ENCODE data around the gene SORBS2. TPM values are rescaled to one million over a fixed set of nuclear protein-coding genes. Genes with fewer than 3 reads are reported as not detected.

Gene SORBS2
- total and polyA plus RNA-seq, 2 experiments from 2014 or later: 0.32 to 1.5 TPM

- Histone ChIP-seq H3K27ac (no peak overlapping the region), H3K36me3 (ENCODE audit: low read depth) (no peaks in the 10 kb centered on the region), H3K4me2 (ENCODE audit: unreplicated experiment) (no peak overlapping the region), H3K4me3 (peak overlapping the region; percentile 39), H3K9me3 (ENCODE audit: low read depth) (no peaks in the 10 kb centered on the region), H3F3A (ENCODE audit: insufficient read depth) (no peaks in the 10 kb centered on the region), H3K27me3 (replicated peaks; ENCODE audit: insufficient read depth) (peaks cover 20% of the 10 kb centered on the region; the same call in 1 of the 2 replicates), H3K79me2 (ENCODE audit: insufficient read depth) (no peaks in the 10 kb centered on the region), H3K4me1 (ENCODE audit: insufficient read depth) (peaks cover 6% of the 10 kb centered on the region; the same call in 1 of the 2 replicates), H3K9ac (no peak overlapping the region), H4K20me1 (ENCODE audit: insufficient read depth) (no peaks in the 10 kb centered on the region), H2AFZ (no peak overlapping the region), H3K9me2 (ENCODE audit: insufficient read depth) (no peaks in the 10 kb centered on the region)
- DNase-seq: peak; percentile 59
- no peak for TF ChIP-seq EZH2 (IDR thresholded peaks at IDR 0.05; ENCODE audit: insufficient read depth, poor library complexity, severe bottlenecking)
- no peak for TF ChIP-seq EZH2phosphoT487 (IDR thresholded peaks at IDR 0.05; ENCODE audit: insufficient read depth, low read depth)
- 6 to 9% methylated on average over 6 of the region's 6 CpGs for WGBS, 2 experiments (ENCODE audit: low coverage in 1 of 2, low lambda C conversion rate in 2 of 2, missing lambda C conversion rate in 2 of 2)
- in situ Hi-C loops (cut with MboI): no loop called here
These were observed 155.5 kb downstream of the SORBS2 start for GRCh38 chr4:185656467-185656931.

GRCh38 chr4:185654965-185655554 lies 156.9 kb downstream of the SORBS2 start:
- in situ Hi-C loops (cut with MboI): no loop called here
- WGBS, 2 experiments (ENCODE audit: low coverage in 1 of 2, low lambda C conversion rate in 2 of 2, missing lambda C conversion rate in 2 of 2): 40 to 62% methylated on average over 4 of the region's 4 CpGs

GRCh38 chr4:185654311-185654710 lies 157.7 kb downstream of the SORBS2 start:
- Histone ChIP-seq H3K36me3 (ENCODE audit: low read depth) (no peaks in the 10 kb centered on the region), H3F3A (ENCODE audit: insufficient read depth) (no peaks in the 10 kb centered on the region), H3K4me3 (no peak overlapping the region)

More at GRCh38 chr4:185654965-185655554, 156.9 kb downstream of the SORBS2 start:
- no peaks in the 10 kb centered on the region for H3F3A ChIP-seq (ENCODE audit: insufficient read depth)
- no peak overlapping the region for H3K9ac ChIP-seq
- no peak overlapping the region for H3K4me2 ChIP-seq (ENCODE audit: unreplicated experiment)
- TF ChIP-seq EZH2 (IDR thresholded peaks at IDR 0.05; ENCODE audit: insufficient read depth, poor library complexity, severe bottlenecking): no peak
- no peak for TF ChIP-seq EZH2phosphoT487 (IDR thresholded peaks at IDR 0.05; ENCODE audit: insufficient read depth, low read depth)
- H3K9me3 ChIP-seq (ENCODE audit: low read depth): no peaks in the 10 kb centered on the region
- no peak overlapping the region for H2AFZ ChIP-seq
- H3K4me3 ChIP-seq: no peak overlapping the region
- peaks cover 20% of the 10 kb centered on the region; the same call in 1 of the 2 replicates for H3K27me3 ChIP-seq (replicated peaks; ENCODE audit: insufficient read depth)
- H3K27ac ChIP-seq: no peak overlapping the region
- H4K20me1 ChIP-seq (ENCODE audit: insufficient read depth): no peaks in the 10 kb centered on the region
- H3K4me1 ChIP-seq (ENCODE audit: insufficient read depth): peaks cover 6% of the 10 kb centered on the region; the same call in 1 of the 2 replicates
- H3K36me3 ChIP-seq (ENCODE audit: low read depth): no peaks in the 10 kb centered on the region
- no peaks in the 10 kb centered on the region for H3K9me2 ChIP-seq (ENCODE audit: insufficient read depth)
- DNase-seq: no peak
- no peaks in the 10 kb centered on the region for H3K79me2 ChIP-seq (ENCODE audit: insufficient read depth)

GRCh38 chr4:185651851-185652250 lies 160.1 kb downstream of the SORBS2 start:
- Histone ChIP-seq H3K36me3 (ENCODE audit: low read depth) (no peaks in the 10 kb centered on the region), H3K9me2 (ENCODE audit: insufficient read depth) (no peaks in the 10 kb centered on the region), H3F3A (ENCODE audit: insufficient read depth) (no peaks in the 10 kb centered on the region), H3K9me3 (ENCODE audit: low read depth) (no peaks in the 10 kb centered on the region), H3K27ac (no peak overlapping the region), H3K27me3 (replicated peaks; ENCODE audit: insufficient read depth) (peaks cover 17% of the 10 kb centered on the region; the same call in 1 of the 2 replicates), H3K4me1 (ENCODE audit: insufficient read depth) (peaks cover 5% of the 10 kb centered on the region; the same call in 1 of the 2 replicates), H3K4me2 (ENCODE audit: unreplicated experiment) (no peak overlapping the region), H3K9ac (no peak overlapping the region), H3K4me3 (no peak overlapping the region), H2AFZ (no peak overlapping the region), H3K79me2 (ENCODE audit: insufficient read depth) (no peaks in the 10 kb centered on the region), H4K20me1 (ENCODE audit: insufficient read depth) (no peaks in the 10 kb centered on the region)
- WGBS, 2 experiments (ENCODE audit: low coverage in 1 of 2, low lambda C conversion rate in 2 of 2, missing lambda C conversion rate in 2 of 2): 40 to 58% methylated on average over 7 of the region's 7 CpGs
- in situ Hi-C loops (cut with MboI): no loop called here
- no peak for TF ChIP-seq EZH2 (IDR thresholded peaks at IDR 0.05; ENCODE audit: insufficient read depth, poor library complexity, severe bottlenecking)
- TF ChIP-seq EZH2phosphoT487 (IDR thresholded peaks at IDR 0.05; ENCODE audit: insufficient read depth, low read depth): no peak
- DNase-seq: no peak

More at GRCh38 chr4:185654311-185654710, 157.7 kb downstream of the SORBS2 start:
- Histone ChIP-seq H3K4me2 (ENCODE audit: unreplicated experiment) (no peak overlapping the region), H3K27me3 (replicated peaks; ENCODE audit: insufficient read depth) (peaks cover 20% of the 10 kb centered on the region; the same call in 1 of the 2 replicates), H4K20me1 (ENCODE audit: insufficient read depth) (no peaks in the 10 kb centered on the region), H3K79me2 (ENCODE audit: insufficient read depth) (no peaks in the 10 kb centered on the region), H3K27ac (no peak overlapping the region), H3K9me2 (ENCODE audit: insufficient read depth) (no peaks in the 10 kb centered on the region), H2AFZ (no peak overlapping the region), H3K4me1 (ENCODE audit: insufficient read depth) (peaks cover 6% of the 10 kb centered on the region; the same call in 1 of the 2 replicates), H3K9me3 (ENCODE audit: low read depth) (no peaks in the 10 kb centered on the region), H3K9ac (no peak overlapping the region)
- in situ Hi-C loops (cut with MboI): no loop called here
- DNase-seq: no peak
- WGBS, 2 experiments (ENCODE audit: low coverage in 1 of 2, low lambda C conversion rate in 2 of 2, missing lambda C conversion rate in 2 of 2): 36 to 45% methylated on average over 3 of the region's 3 CpGs
- TF ChIP-seq EZH2phosphoT487 (IDR thresholded peaks at IDR 0.05; ENCODE audit: insufficient read depth, low read depth): no peak
- no peak for TF ChIP-seq EZH2 (IDR thresholded peaks at IDR 0.05; ENCODE audit: insufficient read depth, poor library complexity, severe bottlenecking)

Data from GM23248 (cell line).